Dedifferentiated amniotic fluid mesenchymal stem cell (primary cell): ENCODE data around the gene ME3.

Experiments
- DNase-seq: peaks from one replicate; pipeline ENCODE4 v3.0.0-alpha.2; 2016; ENCODE audit errors: extremely low spot score

Gene ME3

DNA sequence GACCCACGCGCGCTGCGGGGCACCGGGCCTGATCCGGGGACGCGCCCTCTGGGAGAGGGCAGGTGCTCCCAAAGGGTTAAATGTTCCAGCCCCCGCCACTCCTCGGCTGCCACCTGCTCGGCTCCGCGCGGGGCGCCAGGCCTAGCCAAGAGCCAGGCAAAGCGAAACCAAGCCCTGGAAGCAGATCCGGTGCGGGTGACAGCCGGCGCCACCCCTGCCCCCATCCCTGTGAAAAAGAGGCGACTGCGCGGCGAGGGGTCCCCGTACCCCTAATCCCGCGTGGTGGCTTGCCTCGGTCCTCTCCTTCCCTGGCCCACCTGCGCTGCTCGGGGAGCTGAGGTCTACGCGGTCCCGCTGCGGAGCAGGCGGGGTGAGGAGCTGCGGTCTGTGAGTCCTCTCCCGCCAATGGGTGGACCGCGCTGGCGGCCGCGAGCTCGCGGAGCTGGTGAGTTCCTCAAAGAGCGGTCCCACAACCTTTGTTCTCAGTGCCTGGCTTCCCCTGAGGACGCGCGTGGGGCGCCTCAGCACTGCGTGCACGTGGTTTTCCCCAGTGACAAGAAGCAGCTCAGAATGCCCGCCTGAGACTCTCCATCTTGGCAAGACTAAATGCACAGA, at the start of gene ME3:
Gene ME3 (minus strand): TSS at position 610 of the 615 bp plus-strand sequence.
- DNase-seq, result no peak

DNA sequence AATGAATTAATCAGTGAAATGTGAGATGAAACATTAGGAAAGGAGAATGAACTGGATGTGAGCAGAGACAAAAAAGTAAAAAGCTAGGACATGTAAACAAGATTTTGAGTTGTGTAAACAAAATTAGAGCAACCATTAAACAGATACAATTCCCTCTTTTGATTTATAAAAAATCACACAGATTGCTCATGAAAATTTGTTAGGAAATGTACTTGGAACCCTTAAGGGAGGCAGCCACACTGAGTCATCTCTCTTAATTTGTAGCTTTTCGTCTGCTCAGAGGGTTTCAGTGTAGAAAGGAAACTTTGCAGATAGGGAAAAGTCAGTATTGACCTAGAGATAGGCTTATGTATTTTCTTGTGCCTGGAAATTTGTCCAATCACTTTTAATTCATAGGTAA, 49.6 kb upstream of the ME3 start:
- no peak for DNase-seq

DNA sequence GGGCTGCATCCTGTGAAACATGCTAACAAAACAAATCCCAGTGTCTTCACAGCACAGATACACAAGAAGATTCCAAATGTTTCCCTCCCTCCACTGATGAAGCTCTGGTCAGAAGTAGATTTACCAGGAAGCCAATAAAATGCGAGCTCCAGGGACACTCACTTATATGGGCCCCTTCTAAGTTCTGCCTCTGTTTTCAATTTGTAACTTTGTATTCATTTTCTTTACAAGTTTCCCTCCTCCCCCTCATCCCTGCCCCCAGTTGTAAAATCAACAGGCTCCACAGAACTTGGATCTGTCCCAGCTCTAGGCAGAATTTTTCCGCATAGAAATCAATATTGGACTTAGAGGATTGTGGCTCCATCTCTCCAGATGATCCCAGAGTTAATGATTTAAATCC, 48.1 kb upstream of the ME3 start:
- DNase-seq, result no peak

DNA sequence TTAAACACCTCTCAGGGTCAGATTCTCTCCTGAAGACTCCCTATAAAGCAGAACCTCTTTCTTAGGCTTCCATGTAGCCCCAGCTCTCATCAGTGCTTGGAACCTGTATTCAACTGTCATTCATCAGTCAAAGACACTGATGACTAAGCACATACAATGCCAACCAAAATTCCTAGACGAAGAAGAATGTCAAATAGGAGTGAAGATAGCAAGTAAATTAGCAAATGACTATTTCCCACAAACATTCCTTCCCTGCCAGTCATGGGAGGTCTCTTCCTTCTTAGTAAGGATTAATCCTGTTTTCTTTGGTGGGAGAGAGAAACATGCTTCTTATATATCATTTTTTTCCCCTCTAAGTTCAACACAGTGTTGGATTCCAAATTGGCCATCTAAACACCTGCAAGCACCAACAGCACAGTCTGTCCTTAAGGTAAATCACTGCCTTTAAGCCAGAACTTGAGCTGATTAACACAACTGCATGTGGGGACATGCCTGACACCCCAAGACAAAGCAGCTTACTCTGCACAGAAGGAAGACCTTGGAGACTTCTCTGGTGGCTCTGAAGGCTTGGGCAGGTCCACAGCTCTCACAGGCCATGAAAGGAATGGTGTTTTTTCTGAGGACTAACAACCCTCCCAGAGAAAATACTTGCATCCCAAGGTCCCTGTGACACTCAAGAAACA, 47.5 kb upstream of the ME3 start:
- DNase-seq, result peak; percentile 32

DNA sequence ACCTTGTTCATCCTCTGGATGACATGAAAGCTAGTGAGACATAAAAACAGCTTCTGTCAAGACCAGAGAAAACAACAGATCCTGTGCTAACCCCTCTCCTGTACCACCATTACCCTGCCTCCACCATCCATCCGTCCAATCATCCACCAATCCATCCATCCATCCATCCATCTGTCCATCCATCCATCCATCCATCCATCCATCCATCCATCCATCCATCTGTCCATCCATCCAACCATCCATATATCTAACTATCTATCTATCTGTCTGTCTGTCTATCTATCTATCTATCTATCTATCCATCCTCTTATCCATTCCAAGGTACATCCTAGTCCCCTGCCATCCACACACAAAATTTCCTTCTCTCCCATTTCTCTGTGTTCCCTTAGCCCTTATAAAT, 46.6 kb upstream of the ME3 start:
- DNase-seq, result no peak

DNA sequence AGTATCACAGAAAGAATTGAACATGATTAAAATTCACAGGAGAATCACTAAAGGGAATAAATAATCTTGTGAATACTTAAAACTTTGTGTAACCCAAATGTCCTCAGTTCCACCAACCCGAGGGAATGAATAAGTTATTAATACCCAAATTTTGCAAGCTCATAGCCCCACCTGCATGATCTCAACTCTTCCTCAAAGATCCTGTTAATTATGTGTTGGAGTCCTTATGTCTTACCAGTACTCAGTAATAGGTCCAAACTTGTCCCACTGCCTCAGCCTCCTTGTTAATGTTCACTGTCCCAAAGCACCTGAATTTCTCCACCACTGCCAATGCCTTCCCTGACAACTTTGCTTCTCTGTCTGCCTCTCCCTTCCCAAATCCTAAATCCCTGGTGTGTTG, 46.1 kb upstream of the ME3 start:
- no peak for DNase-seq

DNA sequence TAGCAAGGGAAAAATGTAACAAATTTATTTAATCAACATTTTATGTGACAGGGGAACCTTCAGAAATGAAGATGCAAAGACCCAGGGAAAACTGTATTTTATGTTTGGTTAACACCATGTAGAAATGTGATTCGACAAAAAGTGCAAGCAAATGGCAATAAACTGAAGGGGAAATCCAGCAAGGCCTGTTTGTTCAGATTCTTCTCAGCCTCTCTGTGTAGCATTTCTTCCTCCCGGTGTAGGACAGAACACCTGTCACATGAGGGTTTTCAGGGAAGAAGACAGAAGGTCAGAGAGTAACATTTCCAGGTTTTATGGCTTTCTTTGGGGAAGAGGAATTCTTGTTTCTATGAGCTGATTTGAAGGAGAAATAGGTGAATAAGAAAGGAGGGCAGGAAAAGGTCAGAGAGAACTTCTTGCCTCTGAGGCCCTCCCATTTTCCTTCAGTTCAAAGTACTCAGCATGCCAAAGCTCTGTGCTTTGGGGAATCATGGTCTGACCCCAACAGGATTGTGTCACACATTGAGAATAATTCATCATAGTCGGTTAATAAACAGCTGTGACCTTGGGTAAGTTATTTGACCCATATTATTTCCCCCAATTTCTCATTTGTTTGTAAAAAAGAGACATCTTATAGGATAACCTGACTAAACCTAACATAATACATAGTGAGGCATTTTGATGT, 45.5 kb upstream of the ME3 start:
- no peak for DNase-seq

DNA sequence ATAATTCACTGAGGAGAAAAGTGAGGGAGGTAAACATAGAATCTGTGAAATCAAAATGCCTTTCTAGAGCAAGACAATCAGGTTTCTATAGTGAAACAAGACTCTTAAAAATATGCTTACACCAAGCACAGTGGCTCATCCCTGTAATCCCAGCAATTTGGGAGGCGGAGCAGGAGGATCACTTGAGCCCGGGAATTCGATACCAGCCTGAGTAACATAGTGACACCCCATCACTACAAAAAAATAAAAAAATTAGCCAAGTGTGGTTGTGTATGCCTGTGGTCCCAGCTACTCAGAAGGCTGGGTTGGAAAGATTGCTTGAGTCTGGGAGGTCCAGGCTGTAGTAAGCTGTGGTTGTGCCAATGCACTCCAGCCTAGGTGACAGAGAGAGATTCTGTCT, 43.2 kb upstream of the ME3 start:
- no peak for DNase-seq

DNA sequence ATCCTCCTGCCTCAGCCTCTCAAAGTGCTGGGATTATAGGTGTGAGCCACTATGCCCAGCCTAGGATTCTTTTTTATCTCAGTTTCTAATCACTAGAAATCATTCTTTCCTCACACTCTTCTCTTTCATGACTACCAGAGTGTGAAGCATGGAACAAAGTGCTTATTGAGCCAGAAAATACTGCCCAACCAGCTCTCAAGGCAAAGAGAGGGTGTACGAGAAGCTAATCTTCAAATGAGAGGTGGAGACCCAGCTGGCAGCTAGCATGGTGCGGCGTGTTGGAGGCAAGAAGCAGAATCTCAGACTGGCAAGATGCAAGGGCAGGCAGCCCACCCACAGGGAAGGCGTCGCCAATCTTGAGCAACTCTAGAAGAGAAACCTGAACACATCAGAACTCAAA, 41.1 kb upstream of the ME3 start:
- no peak for DNase-seq

DNA sequence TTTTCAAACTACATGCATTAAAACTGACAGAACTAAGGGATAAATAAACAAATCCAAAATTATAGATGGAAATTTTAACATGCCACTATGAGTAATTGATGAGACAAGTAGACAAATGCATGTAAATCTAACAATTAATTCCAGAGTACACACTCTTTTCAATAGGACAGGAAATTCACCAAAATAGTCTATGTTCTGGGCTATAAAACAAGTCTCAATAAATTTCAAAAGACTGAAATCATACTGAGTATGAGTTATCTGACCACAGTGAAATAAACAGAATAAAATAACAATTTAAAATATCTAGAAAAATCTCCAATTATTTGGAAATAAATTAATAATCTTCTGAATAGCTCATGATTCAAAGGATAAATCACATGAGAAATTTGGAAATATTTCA, 38.5 kb upstream of the ME3 start:
- DNase-seq, result no peak

DNA sequence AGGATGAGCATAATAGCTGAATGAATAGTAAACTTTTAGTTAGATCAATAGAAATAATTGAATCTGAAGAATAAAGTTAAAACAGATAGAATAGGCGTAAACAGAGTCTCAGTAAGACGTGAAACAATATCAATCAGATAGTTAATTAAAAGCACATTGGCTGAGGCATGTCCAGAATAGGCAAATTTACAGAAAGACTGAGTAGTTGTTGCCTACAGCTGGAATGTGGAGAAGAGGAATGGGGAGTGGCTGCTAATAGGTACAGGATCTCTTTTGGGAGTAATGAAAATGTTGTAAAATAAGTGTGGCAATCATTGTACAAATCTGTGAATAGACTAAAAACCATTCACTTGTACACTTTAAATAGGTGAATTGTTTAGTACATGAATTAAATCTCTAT, 36.3 kb upstream of the ME3 start:
- DNase-seq, result no peak

DNA sequence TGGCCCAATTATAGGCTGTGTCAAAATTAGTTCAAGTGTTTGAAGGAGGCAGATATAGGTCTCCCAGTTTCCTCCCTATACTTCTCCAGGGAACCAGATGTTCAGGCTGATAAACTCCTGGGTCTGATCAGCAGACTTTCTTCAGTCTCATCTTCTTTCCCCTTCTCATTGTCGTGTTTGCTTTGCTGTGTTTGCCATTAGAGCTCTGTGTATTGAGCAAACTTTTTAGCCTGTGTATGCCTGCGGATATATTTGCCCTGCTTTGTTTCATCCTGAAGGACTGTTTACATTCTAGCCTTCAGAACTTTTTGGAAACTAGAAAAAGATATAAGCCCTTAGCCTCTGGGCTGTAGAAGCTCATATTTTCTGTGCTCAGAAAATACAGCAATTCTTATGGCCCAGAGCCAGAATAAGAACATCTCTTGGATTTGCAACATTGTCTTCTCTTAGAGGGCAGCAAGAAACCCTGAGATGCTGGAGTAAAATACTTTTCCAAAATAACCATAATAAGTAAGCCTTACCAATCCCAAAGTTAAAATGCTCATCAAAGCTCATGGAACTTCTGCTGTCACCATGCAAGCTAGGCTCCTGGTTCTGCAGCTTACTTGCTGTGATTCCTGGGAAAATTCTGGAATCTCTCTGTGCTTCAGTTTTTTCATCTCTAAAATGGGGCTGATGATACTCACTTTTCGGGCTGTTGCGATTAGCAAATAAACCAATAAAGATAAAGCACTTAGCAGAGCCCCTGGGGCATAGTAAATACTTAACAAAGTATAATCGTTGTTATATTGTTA, 34.1 kb upstream of the ME3 start:
- no peak for DNase-seq

DNA sequence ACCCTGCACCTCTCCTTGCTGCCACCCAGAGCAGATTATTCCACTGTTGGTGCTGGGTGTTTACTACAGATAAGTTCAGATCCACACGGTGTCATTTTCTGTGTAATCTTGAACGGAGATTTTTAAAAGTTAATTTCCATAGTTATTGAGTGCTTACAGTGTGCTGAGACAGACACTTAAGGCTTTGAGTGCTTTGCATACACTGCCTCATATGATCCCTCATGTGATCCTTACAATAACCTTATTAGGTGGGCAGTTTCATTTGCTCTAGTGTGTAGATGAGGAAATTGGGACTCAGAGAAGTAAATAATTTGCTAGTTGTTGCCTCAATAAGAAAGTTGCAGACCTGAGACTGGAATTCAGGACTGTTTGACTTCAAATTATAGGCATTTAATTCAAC, 32.3 kb upstream of the ME3 start:
- no peak for DNase-seq

DNA sequence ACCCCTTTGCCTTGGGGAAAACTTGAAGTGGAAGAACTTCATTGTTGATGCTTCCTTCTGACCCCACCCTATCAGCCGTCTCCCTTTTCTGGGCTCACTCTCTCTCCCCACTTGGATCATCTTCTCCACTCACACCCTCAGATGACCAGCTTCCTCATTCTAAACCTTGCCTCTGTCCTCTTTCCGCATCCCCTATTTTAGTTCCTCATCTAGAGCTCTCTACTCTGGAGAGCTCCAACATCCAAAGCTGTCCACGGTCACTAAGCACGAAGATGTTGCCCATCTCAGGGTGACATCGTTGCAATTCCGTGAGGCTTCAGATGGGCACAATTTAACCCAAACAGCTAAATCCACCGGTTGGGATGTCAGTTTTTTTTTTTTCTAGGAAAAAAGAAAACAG, 31.6 kb upstream of the ME3 start:
- no peak for DNase-seq

DNA sequence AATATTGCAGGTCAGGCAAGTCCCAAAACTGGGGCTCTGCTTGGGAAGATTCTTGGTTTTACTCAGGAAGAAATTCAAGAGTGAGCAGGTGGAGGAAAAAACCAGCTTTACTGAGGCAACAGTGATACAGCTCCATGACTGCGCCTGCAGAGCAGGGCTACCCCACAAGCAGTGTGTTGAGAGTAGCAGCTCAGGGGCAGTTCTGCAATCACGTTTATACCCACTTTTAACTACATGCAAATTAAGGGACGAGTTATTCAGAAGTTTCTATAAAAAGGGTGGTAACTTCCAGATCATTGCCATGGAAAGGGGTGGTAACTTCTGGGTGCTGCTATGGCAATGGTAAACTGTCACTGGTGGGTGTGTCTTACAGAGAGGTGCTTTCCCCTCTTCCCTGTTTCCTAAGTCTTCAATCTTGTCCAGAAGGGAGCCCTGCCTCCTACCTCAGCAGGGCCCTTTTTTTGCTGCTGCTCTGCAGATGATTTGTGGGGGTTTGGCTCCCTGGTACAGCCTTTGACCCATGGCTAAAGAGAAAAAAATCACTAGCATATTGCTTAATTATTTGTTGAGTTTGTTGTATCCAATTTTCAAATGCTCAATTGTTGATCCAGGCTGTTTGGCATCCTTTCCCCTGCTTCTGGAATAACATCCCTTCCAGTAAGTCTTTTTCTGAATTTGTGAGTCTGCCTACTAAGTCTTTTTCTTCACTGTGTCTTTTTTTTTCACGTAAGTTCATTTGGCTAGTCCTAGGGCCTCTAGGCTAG, 30.0 kb upstream of the ME3 start:
- DNase-seq, result no peak

DNA sequence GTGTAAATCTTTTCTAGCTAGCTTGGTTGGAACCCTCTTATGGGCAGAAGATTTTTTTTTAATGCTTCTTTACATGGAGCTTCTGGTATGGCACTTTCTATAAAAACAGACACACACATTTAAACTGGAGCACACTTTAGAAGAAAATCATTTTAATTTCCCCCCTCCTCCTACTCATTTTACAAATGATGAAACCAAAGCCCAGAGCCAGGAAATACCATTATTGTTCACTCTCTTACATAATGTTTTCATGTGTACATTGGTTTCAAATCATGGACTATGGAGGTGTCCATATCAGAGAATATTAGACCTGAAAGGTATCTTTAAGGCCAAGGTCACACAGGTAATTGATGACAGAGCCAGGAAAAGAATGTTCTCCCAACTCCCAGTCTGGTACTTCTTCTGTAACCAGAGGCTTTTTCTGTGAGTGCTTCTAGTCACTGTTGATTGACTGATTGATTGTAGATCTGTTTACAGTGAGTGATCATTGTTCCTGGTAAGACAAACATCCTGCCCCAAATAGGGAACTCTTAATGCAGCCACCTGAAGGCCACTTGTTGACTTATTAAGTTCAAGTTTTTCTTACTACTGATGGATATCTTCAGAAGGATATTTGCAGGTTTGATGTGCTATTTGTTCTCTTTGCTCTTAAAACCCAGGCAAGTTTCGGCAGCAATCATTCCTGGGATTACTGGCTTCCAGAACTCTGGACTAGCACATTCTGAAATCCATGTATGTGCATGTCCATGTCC, 26.8 kb upstream of the ME3 start:
- DNase-seq, result no peak

DNA sequence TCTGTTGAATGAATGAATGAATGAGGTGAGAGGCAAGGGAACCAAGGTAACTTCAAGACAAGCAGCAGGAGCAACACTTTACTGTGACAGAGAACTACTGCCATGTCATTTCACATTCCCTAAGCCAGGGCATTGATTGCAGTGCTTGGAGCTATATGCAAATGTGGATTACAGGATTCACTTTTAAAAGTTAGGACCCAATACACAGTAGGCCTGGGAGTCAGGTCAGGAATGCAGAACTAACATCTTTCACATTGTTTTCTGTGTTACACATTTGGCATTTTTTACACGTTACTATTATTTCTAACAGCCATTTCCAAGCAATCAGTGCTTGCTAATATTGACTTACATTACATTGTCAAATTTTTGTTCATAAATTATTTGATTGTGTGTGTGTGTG, 26.2 kb upstream of the ME3 start:
- no peak for DNase-seq

DNA sequence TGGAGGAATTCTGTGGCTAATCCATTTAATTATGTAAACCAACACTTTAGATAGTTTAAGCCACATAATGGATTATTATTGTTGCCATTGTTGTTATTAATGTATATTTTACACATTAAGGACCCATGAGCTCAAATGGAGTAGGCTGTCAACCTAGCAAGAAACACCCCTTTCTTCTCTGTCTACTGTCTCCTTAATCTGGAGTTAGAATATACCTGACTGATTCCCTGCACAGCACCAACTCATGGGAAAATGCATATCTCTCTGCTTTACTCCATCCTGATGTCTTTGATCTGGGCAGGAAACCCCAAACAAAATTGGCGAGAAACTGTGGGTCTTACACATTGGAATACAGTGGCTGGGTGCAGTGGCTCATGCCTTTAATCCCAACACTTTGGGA, 24.0 kb upstream of the ME3 start:
- DNase-seq, result no peak

DNA sequence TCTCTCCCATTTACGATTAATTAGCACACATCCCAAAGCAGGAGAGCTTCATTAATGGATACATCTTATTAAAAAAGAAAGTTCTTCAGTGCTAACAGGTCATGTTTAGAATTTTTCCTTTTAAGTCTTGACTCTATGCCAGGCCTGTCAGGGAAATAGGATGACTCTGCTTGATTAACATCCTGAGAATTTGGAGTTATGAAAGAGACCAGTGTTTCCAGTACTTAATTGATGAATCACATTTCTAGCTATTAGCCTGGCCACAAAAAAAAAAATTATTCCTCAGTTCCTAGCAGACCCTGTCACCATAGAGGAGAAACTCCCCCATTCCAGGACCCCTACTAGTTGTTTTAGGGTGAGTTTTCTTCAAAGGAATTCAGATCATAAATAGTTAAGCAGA, 23.6 kb upstream of the ME3 start:
- peak; percentile 91 for DNase-seq

DNA sequence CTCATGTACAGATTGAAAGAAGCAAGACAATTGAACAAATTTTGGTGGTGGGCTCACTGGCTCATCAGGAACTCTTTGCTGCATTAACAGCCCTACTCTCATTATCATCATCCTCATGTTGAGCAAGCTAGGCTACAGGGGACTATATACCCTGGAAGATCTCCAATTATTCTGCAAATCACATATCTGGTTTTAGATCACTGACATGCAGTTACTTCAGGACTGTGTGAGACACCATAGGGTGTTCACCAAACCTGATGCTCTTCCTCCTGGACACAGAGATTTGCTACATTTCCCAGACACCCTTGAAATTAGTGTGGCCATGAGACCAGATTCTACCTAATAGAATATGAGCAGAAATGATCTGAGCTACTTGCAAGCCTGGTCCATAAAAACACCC, 23.0 kb upstream of the ME3 start:
- DNase-seq, result no peak

DNA sequence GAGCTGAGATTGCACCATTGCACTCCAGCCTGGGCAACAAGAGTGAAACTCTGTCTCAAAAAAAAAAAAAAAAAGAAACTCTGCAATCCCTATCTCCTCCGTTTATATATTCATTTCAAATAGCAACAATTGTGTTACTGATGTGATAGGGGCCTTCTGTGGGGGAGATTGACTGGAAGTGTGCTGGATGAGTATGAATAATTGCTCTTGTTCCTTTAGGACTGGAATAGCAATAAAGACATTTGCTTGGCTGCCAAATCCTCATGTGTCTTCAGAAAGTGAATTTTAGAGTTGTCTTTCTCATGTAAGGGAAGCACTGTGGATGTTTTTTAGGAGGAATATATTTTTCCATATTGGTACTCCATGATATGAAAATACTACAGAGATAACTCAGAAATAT, 21.1 kb upstream of the ME3 start:
- DNase-seq, result no peak
